Renal pelvis (tissue), 4 donors: ENCODE results near the gene SERPINB1. TPM values are rescaled to one million over a fixed set of nuclear protein-coding genes. Genes with fewer than 3 reads are reported as not detected.
"Not testable (repeated sequence)": the region's sequence is repeated elsewhere in the genome, so short reads cannot be mapped to it uniquely, and the experiment has no call there.

Experiments
- DNase-seq: peaks from one replicate; pipeline ENCODE4 v3.0.0-alpha.2; 2013
- polyA plus RNA-seq, 3 donors: library from polyadenylated mRNA; unstranded; fragments of 120-200 nt; gene quantifications; one replicate each; pipeline ENCODE4 v1.2.1, GENCODE V29; 2013; ENCODE audit not compliant: insufficient read length in 3 of 3

SERPINB1 gene
- polyA plus RNA-seq, 3 donors: 14.7 to 19.8 (median 17.1) TPM

GRCh38 chr6:2820415-2820814 lies 21.2 kb downstream of the SERPINB1 start:
- DNase-seq: no peak

- DNase-seq: no peak
Observed at GRCh38 chr6:2819978-2820377, 21.7 kb downstream of the SERPINB1 start.

GRCh38 chr6:2819115-2819514 lies 22.5 kb downstream of the SERPINB1 start:
- DNase-seq: no peak

- DNase-seq: no peak
Observed at GRCh38 chr6:2818593-2818992, 23.1 kb downstream of the SERPINB1 start.

GRCh38 chr6:2817903-2818443 lies 23.7 kb downstream of the SERPINB1 start:
- no peak for DNase-seq

- no peak for DNase-seq
Observed at GRCh38 chr6:2816158-2816557, 25.5 kb downstream of the SERPINB1 start.

- DNase-seq: no peak
Observed at GRCh38 chr6:2812695-2813094, 29.0 kb downstream of the SERPINB1 start.

- no peak for DNase-seq
Observed at GRCh38 chr6:2810092-2810671, 31.5 kb downstream of the SERPINB1 start.

- DNase-seq: no peak
Observed at GRCh38 chr6:2809015-2809414, 32.6 kb downstream of the SERPINB1 start.

- DNase-seq: peak; percentile 60
Observed at GRCh38 chr6:2807342-2808090, 34.1 kb downstream of the SERPINB1 start.

- DNase-seq: no peak
Observed at GRCh38 chr6:2806644-2807043, 35.0 kb downstream of the SERPINB1 start.

- DNase-seq: no peak
Observed at GRCh38 chr6:2805031-2805430, 36.6 kb downstream of the SERPINB1 start.

- DNase-seq: no peak
Observed at GRCh38 chr6:2804516-2804915, 37.1 kb downstream of the SERPINB1 start.

- no peak for DNase-seq
Observed at GRCh38 chr6:2803731-2804429, 37.8 kb downstream of the SERPINB1 start.

- no peak for DNase-seq
Observed at GRCh38 chr6:2802521-2803060, 39.1 kb downstream of the SERPINB1 start.

GRCh38 chr6:2801687-2802086 lies 40.0 kb downstream of the SERPINB1 start:
- not testable (repeated sequence) for DNase-seq

GRCh38 chr6:2800552-2801316 lies 40.9 kb downstream of the SERPINB1 start:
- DNase-seq: no peak

GRCh38 chr6:2799936-2800527 lies 41.6 kb downstream of the SERPINB1 start:
- no peak for DNase-seq

GRCh38 chr6:2798586-2799134 lies 43.0 kb downstream of the SERPINB1 start:
- no peak for DNase-seq

- DNase-seq: peak; percentile 36
Observed at GRCh38 chr6:2797564-2798031, 44.1 kb downstream of the SERPINB1 start.

GRCh38 chr6:2796861-2797260 lies 44.8 kb downstream of the SERPINB1 start:
- DNase-seq: no peak
